ENCODE data around the gene EVI5.

The EVI5 gene

DNA sequence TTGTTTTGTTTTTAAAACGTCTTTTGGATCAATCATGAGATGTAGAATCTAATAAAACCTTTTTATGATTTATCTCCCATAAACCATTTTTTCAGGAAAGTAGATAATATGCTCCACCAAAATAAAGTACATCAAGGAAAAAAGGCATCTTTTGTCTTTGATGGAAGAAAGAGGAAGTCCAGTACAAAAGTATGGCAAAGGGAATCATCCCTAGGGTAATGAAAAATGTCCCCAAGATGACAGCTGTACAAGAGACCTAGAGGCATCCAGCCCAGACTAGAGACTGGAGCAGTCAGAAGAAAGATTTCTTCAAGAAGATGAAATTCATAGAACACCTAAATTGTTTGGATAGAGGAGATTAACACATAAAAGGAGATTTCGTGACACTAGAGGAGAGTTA lies 265.9 kb downstream of the EVI5 start:
- Histone ChIP-seq H3K27ac (ENCODE audit: low read length) (no peak overlapping the region), H3K4me3 (ENCODE audit: low read depth in 1 of 2, low read length in 2 of 2) (no peak overlapping the region), H3K9ac (ENCODE audit: low read depth, low read length) (no peak overlapping the region), H3K4me2 (ENCODE audit: insufficient read depth, low read length) (no peak overlapping the region), H3K9me3 (ENCODE audit: insufficient read depth, low read length, severe bottlenecking) (no peaks in the 10 kb centered on the region), H3K27me3 (ENCODE audit: insufficient read depth, low read length, poor library complexity) (no peaks in the 10 kb centered on the region), H3K36me3 (ENCODE audit: insufficient read depth, low read length) (no peaks in the 10 kb centered on the region), H4K20me1 (ENCODE audit: insufficient read depth, low read length) (no peaks in the 10 kb centered on the region), H3K4me1 (ENCODE audit: insufficient read depth, low read length) (peaks cover 21% of the 10 kb centered on the region), H2AFZ (ENCODE audit: low read depth, low read length) (no peak overlapping the region), H3K79me2 (ENCODE audit: insufficient read depth, low read length) (no peaks in the 10 kb centered on the region)
- no peak for TF ChIP-seq EZH2 (IDR thresholded peaks at IDR 0.05; ENCODE audit: borderline replicate concordance, low read depth, low read length, severe bottlenecking)
- TF ChIP-seq, protein P1, sequence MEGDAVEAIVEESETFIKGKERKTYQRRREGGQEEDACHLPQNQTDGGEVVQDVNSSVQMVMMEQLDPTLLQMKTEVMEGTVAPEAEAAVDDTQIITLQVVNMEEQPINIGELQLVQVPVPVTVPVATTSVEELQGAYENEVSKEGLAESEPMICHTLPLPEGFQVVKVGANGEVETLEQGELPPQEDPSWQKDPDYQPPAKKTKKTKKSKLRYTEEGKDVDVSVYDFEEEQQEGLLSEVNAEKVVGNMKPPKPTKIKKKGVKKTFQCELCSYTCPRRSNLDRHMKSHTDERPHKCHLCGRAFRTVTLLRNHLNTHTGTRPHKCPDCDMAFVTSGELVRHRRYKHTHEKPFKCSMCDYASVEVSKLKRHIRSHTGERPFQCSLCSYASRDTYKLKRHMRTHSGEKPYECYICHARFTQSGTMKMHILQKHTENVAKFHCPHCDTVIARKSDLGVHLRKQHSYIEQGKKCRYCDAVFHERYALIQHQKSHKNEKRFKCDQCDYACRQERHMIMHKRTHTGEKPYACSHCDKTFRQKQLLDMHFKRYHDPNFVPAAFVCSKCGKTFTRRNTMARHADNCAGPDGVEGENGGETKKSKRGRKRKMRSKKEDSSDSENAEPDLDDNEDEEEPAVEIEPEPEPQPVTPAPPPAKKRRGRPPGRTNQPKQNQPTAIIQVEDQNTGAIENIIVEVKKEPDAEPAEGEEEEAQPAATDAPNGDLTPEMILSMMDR (IDR thresholded peaks at IDR 0.05; ENCODE audit: borderline replicate concordance, extremely low read depth, low read length, poor library complexity, severe bottlenecking), result no peak
- ATAC-seq (ENCODE audit: insufficient read depth, low read depth) (no peak), DNase-seq (no peak)

DNA sequence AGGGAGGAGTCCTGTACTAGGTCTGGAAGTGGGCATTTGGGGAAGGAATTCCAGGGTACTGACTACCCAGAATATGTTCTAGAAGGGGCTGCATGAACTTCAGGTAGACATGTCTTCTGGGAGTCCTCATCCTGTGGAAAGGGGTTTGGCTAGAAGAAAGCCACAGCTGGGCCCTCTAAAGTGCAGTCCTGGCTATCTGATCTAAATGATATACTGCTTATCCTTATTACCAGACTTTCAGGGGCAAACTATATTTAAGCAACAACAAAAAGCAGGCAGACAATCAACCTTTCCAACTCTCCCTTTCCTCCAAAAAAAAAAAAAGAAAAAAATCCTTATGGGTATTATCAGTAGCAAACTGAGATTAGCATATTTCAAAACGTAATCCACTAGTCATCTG lies 268.3 kb downstream of the EVI5 start:
- ATAC-seq (ENCODE audit: insufficient read depth, low read depth) (peak; percentile 33; the same call in 2 of the 3 replicates), DNase-seq (no peak)
- Histone ChIP-seq H3K4me3 (ENCODE audit: low read depth in 1 of 2, low read length in 2 of 2) (no peak overlapping the region), H2AFZ (ENCODE audit: low read depth, low read length) (no peak overlapping the region), H3K79me2 (ENCODE audit: insufficient read depth, low read length) (no peaks in the 10 kb centered on the region), H3K36me3 (ENCODE audit: insufficient read depth, low read length) (no peaks in the 10 kb centered on the region), H3K27ac (ENCODE audit: low read length) (peak overlapping the region; percentile 51; the same call in 1 of the 2 replicates), H4K20me1 (ENCODE audit: insufficient read depth, low read length) (no peaks in the 10 kb centered on the region), H3K9ac (ENCODE audit: low read depth, low read length) (no peak overlapping the region), H3K4me1 (ENCODE audit: insufficient read depth, low read length) (peaks cover 21% of the 10 kb centered on the region), H3K27me3 (ENCODE audit: insufficient read depth, low read length, poor library complexity) (no peaks in the 10 kb centered on the region), H3K4me2 (ENCODE audit: insufficient read depth, low read length) (no peak overlapping the region), H3K9me3 (ENCODE audit: insufficient read depth, low read length, severe bottlenecking) (no peaks in the 10 kb centered on the region)
- no peak for TF ChIP-seq EZH2 (IDR thresholded peaks at IDR 0.05; ENCODE audit: borderline replicate concordance, low read depth, low read length, severe bottlenecking)
- TF ChIP-seq, protein P1 (IDR thresholded peaks at IDR 0.05; ENCODE audit: borderline replicate concordance, extremely low read depth, low read length, poor library complexity, severe bottlenecking), result no peak

DNA sequence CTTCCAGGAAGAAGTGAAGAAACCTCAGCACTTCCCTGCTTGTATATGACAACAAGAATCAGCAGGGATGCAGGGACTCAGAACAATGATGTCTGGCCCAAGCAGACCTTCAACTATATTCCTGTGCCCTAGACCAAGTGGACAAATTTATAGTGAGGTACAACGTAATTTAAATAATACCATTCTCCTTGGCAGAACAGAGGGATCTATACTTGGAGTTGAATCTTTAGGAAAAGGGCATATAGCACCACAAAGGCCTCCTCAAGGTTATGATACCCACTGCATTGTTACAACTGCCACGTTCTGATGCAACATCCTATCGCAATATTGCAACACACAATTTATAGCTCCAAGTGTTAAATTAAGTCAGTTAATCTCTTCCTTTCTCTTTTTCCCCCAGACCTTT lies 269.1 kb downstream of the EVI5 start:
- TF ChIP-seq, protein P1 (IDR thresholded peaks at IDR 0.05; ENCODE audit: borderline replicate concordance, extremely low read depth, low read length, poor library complexity, severe bottlenecking), result no peak
- no peak for TF ChIP-seq EZH2 (IDR thresholded peaks at IDR 0.05; ENCODE audit: borderline replicate concordance, low read depth, low read length, severe bottlenecking)
- no peaks in the 10 kb centered on the region for H3K79me2 ChIP-seq (ENCODE audit: insufficient read depth, low read length)
- H3K27me3 ChIP-seq (ENCODE audit: insufficient read depth, low read length, poor library complexity), result no peaks in the 10 kb centered on the region
- peak; percentile 40; the same call in 1 of the 3 replicates for ATAC-seq (ENCODE audit: insufficient read depth, low read depth)
- peak overlapping the region; percentile 51 for H3K27ac ChIP-seq (ENCODE audit: low read length)
- no peak overlapping the region; the same call in 1 of the 2 replicates for H3K9ac ChIP-seq (ENCODE audit: low read depth, low read length)
- H3K9me3 ChIP-seq (ENCODE audit: insufficient read depth, low read length, severe bottlenecking), result no peaks in the 10 kb centered on the region
- H2AFZ ChIP-seq (ENCODE audit: low read depth, low read length), result peak overlapping the region; percentile 42; the same call in 1 of the 2 replicates
- no peaks in the 10 kb centered on the region for H4K20me1 ChIP-seq (ENCODE audit: insufficient read depth, low read length)
- DNase-seq, result no peak
- H3K36me3 ChIP-seq (ENCODE audit: insufficient read depth, low read length), result no peaks in the 10 kb centered on the region
- no peak overlapping the region for H3K4me2 ChIP-seq (ENCODE audit: insufficient read depth, low read length)
- peaks cover 21% of the 10 kb centered on the region for H3K4me1 ChIP-seq (ENCODE audit: insufficient read depth, low read length)
- no peak overlapping the region for H3K4me3 ChIP-seq (ENCODE audit: low read depth in 1 of 2, low read length in 2 of 2)

DNA sequence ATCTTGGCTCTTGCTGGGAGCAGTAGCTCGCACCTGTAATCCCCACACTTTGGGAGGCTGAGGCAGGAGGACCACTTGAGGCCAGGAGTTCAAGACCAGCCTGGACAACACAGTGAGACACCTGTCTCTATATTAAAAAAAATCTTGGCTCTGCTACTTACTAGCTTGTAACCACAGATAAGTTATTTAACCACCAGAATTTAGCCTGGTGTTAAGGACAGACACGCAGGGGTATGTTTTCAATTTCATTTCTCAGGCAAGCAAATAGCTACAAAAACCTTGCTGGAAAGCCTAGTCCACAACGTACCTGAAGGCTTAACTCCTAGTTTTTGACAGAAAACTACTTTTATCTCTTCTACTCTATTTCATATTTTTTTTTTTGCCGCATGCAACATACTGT lies 273.4 kb downstream of the EVI5 start:
- H4K20me1 ChIP-seq (ENCODE audit: insufficient read depth, low read length), result no peaks in the 10 kb centered on the region
- H3K27ac ChIP-seq (ENCODE audit: low read length), result no peak overlapping the region
- no peak overlapping the region for H3K9ac ChIP-seq (ENCODE audit: low read depth, low read length)
- no peak overlapping the region for H3K4me3 ChIP-seq (ENCODE audit: low read depth in 1 of 2, low read length in 2 of 2)
- DNase-seq (no peak), ATAC-seq (ENCODE audit: insufficient read depth, low read depth) (no peak)
- H3K4me1 ChIP-seq (ENCODE audit: insufficient read depth, low read length), result peaks cover 24% of the 10 kb centered on the region
- no peaks in the 10 kb centered on the region for H3K79me2 ChIP-seq (ENCODE audit: insufficient read depth, low read length)
- no peak overlapping the region for H3K4me2 ChIP-seq (ENCODE audit: insufficient read depth, low read length)
- no peak overlapping the region for H2AFZ ChIP-seq (ENCODE audit: low read depth, low read length)
- no peaks in the 10 kb centered on the region for H3K27me3 ChIP-seq (ENCODE audit: insufficient read depth, low read length, poor library complexity)
- H3K9me3 ChIP-seq (ENCODE audit: insufficient read depth, low read length, severe bottlenecking), result no peaks in the 10 kb centered on the region
- H3K36me3 ChIP-seq (ENCODE audit: insufficient read depth, low read length), result no peaks in the 10 kb centered on the region
- TF ChIP-seq EZH2 (IDR thresholded peaks at IDR 0.05; ENCODE audit: borderline replicate concordance, low read depth, low read length, severe bottlenecking), result no peak
- TF ChIP-seq, protein P1 (IDR thresholded peaks at IDR 0.05; ENCODE audit: borderline replicate concordance, extremely low read depth, low read length, poor library complexity, severe bottlenecking), result no peak

Measured in DND-41 (cell line).